Cortex of kidney (tissue), 1 donor: ENCODE measurements around the gene NUMA1.

Experiments
- DNase-seq: peaks from one replicate; lab custom pipeline; 2025; lab: John Stamatoyannopoulos, UW

The NUMA1 gene, protein sequence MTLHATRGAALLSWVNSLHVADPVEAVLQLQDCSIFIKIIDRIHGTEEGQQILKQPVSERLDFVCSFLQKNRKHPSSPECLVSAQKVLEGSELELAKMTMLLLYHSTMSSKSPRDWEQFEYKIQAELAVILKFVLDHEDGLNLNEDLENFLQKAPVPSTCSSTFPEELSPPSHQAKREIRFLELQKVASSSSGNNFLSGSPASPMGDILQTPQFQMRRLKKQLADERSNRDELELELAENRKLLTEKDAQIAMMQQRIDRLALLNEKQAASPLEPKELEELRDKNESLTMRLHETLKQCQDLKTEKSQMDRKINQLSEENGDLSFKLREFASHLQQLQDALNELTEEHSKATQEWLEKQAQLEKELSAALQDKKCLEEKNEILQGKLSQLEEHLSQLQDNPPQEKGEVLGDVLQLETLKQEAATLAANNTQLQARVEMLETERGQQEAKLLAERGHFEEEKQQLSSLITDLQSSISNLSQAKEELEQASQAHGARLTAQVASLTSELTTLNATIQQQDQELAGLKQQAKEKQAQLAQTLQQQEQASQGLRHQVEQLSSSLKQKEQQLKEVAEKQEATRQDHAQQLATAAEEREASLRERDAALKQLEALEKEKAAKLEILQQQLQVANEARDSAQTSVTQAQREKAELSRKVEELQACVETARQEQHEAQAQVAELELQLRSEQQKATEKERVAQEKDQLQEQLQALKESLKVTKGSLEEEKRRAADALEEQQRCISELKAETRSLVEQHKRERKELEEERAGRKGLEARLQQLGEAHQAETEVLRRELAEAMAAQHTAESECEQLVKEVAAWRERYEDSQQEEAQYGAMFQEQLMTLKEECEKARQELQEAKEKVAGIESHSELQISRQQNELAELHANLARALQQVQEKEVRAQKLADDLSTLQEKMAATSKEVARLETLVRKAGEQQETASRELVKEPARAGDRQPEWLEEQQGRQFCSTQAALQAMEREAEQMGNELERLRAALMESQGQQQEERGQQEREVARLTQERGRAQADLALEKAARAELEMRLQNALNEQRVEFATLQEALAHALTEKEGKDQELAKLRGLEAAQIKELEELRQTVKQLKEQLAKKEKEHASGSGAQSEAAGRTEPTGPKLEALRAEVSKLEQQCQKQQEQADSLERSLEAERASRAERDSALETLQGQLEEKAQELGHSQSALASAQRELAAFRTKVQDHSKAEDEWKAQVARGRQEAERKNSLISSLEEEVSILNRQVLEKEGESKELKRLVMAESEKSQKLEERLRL (N-terminal part only)

DNA sequence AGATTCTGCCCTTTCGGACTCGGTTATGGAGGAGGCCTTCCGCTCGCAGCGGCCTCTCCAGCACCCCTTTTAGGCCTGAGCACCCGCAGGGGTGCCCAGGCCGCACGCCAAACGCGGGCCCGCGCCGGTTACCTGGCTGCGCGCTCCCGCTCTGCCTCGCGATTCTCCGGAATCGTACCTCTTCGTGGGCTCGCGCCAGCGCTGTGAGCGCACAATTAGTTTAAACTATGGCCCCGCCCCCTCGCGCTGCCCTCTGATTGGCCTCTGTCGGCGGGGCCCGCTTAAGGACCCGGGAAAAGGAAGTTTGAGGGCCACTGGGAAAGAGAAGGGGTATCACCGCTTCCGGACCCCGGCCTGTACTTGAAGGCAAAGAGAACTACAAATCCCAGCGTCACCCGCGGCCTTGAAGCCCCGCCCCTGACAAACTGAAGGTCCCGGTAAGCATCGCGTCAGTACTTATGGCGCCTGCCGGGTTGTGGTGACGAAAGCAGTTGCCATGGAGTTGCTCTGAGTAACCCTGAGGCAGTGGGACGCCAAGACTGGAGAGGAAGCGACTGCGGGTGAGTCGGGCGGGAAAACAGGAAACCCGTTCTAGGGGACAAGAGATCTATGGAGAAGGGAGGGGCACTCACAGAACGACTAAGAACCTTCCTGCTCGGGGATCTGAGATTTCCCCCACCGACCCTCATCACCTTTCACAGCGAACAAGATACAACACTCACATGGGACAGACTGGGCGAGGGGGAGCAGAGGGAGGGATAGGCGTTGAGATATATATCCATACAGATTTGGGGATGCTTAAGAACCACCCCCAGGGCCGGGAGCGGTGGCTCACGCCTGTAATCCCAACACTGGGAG is at the start of gene NUMA1, which contains the start of gene LRRC51:
Gene NUMA1 (minus strand): TSS at position 217 of the 858 bp plus-strand sequence. CDS start 44,599 bp downstream, outside the sequence.
Gene LRRC51 (plus strand): TSS at position 525 of the 858 bp plus-strand sequence. CDS start 8,234 bp downstream, outside the sequence.
- no peak for DNase-seq

DNA sequence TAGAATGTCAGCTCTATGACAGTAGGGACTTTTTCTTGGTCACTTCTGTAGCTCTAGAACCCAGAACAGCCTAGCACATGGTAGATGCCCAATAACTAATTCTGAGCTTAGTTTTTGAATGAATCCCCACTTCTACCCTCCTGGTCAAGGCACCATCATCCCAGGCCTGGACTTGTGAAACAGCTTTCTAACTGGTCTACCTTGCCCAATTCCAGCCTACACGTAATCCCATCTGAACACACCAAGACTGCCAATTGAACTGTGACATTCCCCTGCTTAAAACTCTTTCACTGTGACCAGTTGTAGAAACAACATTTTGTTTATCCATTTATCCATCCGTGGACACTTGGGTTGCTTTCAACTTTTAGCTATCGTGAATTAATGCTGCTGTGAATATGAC is 49.0 kb upstream of the NUMA1 start:
- DNase-seq, result no peak

DNA sequence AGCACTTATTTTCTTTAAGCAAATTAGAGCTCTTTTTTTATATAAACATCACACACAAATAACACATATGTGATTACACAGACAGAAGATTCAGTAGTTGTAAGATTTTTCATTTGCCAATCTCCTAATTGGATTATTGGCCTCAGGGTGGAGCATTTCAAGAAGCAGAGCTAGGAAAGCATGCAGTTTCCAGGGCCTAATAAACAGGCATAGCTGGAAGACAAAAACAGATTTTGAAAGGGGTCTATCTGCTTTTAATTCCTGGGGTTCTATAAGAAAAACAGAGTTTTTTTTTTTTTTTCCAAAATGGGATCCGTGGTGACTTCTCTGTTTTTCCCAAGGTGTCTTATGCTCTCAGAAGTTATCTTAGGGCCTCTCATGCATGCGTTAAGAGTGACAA is 47.6 kb upstream of the NUMA1 start:
- no peak for DNase-seq

DNA sequence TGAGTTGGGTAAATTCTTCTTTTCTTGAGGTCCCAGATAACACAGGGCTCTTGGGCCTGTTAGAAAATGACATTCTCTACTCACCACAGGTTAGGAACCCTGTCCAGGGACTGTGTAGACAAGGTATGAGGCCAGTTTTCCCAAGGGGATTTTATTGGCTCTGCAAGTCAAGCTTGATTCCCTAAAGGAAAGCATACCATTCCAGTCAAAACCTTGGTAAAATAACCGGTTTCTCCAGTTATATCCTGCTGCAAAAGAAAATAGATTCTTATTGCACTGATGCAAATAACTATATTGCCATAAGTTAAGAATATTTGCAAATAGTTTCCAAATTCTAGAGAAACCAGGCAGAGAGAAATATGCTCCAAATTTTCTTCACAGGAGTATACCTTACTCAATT is 45.6 kb upstream of the NUMA1 start:
- no peak for DNase-seq

DNA sequence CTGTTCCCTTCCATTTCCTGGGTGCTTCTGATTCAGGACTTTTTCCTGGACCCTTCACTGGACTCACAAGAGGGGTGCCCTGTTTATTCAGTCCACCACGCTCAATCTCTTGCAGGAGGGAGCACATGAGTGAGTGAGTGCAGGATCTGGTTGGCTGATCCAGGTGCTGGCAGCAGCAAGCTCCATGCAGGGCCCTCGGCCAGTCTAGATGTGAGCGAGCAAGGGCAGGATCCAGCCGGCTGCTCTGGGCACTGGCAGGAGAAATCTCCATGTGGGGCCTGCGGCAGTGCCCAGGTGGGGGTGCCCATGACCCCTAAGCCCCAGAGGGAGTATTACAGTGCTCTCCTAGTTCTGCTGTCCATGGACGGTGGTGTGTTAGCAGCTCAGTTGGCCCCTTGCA is 43.7 kb upstream of the NUMA1 start:
- DNase-seq, result no peak

DNA sequence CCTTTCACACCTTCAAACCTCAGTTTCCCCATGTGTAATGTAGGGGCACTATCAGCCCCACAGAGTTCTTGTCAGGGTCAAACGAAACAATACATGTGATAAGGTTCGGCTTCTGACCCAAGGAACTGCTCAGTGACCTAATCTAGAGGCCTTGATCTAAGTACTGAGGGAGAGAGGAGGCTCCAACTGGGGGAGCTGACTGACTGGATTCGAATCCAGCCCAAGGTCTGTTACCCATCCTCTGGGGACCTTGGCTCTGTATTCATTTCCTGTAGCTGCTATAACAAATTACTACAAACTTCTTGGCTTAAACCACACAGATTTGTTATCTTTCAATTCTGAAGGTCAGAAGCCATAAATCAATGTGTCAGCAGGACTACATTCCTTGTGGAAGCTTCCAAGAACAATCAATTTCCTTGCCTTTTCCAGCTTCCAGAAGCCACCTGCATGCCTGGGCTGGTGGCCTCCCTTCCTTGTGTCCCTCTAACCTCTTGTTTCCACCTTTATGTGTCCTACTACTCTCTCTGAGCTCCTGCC is 42.8 kb upstream of the NUMA1 start:
- no peak for DNase-seq

DNA sequence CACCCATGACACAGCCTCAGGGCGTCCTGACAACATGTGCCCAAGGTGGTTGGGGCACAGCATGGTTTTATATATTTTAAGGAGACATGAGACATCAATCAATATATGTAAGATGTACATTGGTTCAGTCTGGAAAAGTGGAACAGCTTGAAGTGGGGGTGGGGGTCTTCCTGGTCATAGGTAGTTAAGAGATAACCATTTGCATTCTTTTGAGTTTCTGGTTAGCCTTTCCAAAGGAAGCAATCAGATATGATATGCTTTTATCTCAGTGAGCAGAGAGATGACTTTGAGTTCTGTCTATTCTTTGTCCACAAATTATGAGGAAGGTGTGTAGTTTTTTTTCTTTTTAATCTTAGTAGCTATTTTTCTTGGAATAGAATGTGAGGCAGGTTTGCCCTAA is 42.3 kb upstream of the NUMA1 start:
- DNase-seq, result no peak

DNA sequence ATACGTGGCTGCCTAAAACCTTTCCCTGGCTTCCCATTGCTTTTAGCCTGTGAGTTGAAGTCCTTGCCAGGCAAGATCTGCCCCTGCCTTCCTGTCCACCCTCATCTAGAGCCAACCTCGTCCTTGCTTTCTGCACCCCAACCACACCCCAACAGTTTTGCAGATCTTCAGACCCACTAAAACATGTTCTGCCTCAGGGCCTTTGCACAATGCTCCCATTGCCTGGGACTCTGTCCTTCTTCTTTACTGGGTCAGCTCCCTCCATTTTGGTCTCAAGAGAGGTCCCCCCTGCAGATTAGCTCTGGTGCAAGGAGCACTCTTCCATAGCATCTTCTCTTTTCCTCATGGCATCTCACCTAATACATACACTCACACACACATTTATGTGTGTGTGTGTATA is 40.6 kb upstream of the NUMA1 start:
- DNase-seq, result no peak

DNA sequence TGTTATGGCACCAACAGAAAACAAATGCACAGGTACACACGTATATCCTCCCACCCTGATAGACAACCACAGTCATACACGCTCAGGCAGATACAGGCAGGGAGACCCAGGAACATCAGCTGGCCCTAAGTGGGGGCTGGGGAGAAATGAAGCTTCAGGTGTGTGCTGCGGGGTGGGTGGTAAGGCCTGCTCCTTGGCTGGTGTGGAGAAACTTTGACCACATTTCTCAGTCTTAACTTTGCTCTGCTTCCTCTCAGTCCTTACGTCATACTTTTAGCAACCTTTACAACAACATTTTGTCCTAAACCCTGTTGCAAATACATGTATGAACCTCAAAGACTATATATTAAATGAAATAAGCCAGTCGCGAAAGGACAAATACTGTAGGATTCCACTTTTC is 38.9 kb upstream of the NUMA1 start:
- DNase-seq, result no peak

DNA sequence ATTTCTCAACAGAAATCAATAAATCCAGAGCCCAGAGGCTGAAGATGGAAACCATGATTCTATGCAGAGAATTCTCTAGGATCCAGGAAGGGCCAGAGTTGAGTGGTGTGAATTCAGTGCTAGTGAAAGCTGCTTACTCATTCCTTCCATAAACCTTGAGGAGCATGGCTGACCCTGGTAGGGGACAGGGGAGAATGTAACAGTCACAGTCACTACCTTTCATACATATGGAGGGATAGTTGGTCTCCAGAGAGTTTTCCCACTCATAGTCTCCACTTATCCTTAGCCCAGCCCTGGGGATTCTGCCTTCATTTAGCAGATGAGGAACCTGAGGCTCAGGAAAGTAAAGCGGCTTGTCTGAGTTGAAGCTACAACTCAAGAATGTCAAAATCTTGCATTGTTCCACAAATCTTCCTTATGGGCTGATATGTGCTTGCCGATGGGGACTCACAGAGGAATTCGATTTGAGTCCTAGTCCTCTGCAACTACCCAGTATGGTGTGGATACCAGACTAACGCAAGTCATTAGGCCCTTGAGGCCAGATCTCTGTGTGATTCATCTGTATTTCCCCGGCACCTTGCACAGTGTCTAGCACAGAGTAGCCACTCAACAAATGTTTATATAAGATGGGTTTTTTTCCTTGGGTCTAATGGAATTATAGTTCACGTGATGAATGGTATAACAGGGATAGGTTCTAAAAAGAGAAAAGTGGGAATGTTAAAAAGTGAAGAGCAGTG is 35.8 kb upstream of the NUMA1 start:
- no peak for DNase-seq

DNA sequence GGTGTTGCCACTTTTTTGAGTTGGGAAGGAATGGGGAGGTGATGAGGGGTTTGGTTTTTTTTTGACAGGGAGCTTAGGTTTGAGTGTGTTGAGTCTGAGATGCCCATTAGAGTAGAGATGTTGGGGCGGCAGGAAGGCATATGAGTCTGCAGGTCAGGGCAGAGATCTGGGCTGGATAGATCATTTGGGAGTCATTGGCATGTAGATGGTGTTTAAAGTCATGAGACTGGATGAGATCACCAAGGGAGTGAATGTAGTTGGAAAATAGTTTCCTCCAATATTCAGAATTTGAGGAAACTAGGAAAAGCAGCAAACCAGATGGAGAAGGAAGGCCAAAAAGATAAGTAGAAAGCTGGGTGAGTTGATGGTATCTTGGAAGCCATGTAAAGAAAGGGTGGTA is 34.2 kb upstream of the NUMA1 start:
- DNase-seq, result no peak

DNA sequence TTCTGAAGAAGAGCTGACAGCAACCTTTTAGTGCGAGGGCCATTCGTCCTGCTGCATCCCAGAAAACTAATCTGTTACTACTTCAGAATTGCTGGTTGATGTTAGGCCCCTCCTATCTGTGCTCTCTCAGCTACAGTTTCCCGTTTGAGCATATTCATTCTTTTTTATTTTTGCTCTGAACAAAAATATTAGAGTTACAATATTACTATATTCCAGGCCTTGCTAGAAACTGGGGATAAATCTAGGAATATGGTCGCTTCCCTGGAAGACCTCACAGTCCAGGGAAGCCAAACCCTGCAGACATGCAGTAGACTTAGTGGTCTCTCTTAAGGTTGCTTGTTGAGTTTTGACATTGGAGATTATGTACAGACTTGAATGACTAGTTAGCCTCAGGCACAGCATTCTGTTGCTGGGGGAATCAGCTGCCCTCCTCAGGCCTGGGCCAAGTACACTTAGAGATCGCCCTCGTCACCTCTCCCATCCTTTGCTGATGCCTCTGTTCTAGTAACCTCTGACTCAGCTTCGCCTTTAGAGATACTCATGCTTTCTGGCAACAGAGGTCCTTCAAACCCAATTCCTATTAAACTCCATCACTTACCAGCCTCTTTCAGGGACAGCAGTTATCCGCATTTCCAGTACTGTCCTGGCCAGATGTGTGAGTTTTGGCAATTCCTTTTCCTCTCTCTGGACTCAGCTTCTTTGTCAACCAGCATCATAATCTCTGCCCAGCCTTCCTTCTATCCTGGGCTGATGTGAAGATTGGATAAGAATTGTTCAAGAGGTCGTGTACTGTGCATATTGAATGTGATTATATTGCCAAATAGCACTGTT is 32.9 kb upstream of the NUMA1 start:
- no peak for DNase-seq

DNA sequence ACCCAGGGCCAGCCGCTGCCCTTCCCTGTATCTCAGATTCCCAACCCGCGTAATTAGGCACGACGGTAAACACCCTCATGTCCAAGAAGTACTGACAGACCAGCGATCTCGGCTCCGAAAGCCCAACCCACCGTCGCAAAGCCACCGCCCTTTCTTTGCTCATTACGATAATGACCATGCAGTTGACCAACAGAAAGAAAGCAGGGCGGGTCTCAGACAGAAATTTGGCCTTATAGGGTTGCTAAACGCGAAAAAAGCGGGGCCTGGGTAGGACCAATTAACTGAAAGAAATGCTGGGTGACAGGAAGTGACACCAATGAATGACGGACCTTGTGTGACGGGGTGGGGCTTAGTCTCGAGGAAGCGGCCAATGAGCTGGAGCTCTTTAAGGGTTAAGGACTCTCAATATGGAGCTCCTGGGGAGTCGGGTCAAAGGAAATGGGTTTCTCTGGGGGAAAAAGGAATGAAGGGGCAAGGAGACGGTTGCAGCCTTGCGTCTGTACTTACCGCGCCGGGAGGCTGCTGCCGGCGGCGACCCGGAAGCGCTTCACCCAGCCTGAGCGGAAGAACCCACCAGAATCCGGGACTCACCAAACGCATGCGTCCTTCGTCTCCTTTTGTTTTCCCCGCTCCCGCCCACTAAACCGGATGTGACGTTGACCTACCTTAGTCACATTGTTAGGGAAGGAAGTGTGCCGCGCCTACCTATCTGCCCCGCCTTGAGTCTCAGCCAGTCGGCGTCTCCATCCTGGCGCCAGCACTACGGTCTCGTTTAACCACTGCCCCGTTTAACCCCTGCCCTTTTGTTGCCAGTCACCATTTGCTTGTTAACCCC is 32.0 kb upstream of the NUMA1 start, which contains the start of gene ANAPC15:
Gene ANAPC15 (minus strand): TSS at position 553 of the 835 bp plus-strand sequence. CDS start 1,419 bp downstream, outside the sequence.
- DNase-seq, result no peak

DNA sequence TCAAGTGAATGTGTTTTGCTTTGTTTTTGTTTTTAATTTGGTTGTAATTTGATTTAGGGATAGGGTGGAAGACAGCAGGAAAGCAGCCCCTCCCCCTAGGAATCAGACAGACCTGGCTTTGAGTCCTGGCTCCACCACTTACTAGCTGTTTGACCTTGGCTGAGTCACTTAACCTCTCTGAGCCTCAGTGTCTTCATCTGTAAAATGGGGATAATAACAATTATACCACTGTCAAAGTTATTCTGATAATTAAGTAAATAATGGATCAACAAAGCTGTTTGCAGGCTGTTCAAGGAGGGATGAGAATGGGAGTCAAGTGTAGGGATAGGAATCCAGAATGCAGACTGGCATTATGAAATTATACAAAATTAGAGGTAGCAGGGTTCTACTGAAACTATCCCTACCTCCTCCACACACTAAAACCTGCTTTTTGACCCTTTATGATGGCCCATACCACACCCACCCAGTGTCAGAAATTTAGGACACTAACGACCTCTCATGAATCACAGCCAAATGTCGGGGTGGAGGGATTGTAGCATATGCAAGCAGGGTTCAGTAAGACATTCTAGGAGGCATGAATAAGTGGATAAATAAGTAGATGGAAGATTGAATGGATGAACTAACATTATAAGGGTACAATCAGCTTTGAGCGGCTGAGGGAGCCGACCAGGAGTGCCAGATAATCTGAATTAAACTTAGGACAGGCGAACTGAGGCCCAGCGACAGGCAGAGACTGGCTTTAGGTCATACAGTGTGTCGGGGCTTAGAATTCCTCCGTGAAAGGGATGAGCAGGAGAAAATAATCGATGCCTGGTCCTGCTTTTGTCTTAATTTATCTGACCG is 31.2 kb upstream of the NUMA1 start:
- no peak for DNase-seq

DNA sequence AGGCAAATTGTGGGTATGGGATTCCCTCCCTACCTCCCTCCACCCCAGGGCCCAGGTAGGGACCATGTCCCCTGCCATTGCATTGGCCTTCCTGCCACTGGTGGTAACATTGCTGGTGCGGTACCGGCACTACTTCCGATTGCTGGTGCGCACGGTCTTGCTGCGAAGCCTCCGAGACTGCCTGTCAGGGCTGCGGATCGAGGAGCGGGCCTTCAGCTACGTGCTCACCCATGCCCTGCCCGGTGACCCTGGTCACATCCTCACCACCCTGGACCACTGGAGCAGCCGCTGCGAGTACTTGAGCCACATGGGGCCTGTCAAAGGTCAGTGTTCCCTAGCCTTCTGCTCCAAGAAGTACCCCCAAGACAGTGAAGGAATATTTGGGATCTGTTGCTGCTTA is 25.5 kb upstream of the NUMA1 start, which contains the start of gene TOMT:
Gene TOMT (plus strand): TSS at position 37 of the 400 bp plus-strand sequence. CDS start 28 bp downstream, at position 65.
- DNase-seq, result no peak

DNA sequence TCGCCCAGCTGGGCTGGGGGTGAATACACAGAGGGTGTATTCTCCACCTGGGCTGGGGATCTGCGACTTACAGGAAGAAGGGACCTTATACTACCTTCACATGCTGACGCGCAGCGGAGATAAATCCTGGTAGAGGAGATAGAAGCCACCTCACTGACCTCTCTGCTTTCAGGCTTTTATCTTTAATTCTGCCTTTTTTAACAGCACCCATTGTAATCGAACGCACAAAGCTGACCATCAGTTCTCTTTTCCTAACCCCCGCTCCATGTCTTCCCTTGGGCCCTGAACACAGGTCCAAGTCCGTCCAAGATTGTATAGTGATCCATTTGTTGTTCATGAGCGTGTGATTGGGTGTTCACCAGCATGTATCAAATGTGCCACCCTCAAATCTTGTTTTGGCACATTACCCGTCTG is 23.4 kb upstream of the NUMA1 start:
- no peak for DNase-seq
